ENCODE results near the gene GET4.
"Not testable (repeated sequence)": the region's sequence is repeated elsewhere in the genome, so short reads cannot be mapped to it uniquely, and the experiment has no call there.

GET4 gene

DNA sequence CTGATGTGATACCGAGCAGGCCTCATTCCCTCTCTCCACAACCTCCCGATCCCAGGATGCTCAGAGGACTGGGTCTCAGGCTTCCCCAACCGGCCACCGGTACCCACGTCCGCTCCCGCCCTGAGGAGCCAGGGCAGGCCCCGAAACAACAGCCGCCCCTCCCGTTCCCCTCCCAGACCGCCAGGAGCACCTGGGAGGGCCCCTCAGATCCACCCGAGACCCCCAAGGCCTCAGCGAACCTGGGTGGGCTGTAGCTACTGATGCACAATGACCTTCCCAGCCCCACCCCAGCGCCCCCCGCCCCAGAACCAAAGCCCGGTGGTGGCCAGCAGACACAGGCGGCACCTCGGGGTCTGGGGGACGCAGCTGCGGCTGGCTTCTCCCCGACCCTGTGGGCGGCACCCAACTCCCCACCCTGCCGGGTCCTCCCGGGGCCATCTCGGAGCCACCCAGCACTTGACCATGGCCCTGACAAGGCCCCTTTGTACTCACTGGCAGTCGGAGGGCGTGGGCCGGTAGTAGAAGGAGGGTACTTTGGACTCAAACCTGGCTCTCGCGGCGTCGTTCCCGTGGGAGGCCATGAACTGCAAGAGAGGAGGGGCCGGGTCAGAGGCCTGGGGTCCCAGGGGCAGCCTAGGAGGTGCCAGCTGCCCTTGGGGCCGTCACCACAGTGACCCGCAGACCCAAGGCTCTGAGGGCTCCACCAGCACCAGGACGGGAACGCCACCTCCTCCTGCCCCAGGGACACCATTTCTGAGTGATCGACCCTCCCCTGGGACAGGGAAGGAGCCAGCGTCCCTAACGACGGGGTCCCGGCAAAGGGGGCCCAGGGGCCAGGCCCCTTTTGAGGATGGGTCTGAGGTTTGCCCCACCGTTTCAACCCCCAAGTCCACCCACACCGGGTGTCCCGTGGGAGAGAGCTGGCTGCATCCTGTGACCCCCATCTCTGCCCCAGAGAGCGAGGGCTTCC lies 50.0 kb downstream of the GET4 start:
- DNase-seq (ENCODE audit: low spot score), result no peak

DNA sequence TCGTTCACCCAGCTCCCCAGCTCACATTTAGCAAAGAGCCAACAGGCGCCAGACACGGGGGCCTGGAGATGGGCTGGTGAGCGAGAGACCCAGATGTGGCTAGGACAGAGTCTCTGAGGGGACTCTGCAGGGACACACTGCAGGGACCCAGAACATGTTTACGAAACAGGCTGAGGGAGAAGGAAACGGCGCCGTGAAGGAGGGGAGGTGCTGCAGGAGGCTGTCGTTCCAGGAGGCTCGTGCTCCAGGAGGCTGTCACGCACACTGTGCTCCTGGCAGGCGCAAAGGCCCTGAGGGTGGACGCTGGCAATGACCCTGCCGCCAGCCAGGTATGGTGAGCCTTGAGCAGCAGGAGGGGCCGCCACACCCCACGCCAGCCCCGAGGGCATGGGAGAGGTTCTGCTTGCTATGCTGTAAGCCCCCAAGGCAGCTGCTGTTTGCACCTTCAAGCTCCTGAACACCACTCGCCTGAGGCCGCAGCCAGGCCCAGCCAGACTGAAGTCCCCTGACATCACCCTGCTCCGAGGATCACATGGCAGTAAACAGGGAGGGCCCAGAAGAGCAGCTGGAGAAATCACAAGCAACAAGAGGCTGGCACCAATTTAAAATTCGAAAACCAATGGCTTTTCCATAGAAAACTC lies 50.8 kb downstream of the GET4 start:
- DNase-seq (ENCODE audit: low spot score), result no peak

GRCh38 chr7:929311-929711 lies 53.0 kb downstream of the GET4 start:
- no peak for DNase-seq (ENCODE audit: low spot score)

GRCh38 chr7:930975-931758 lies 54.8 kb downstream of the GET4 start:
- no peak for DNase-seq (ENCODE audit: low spot score)

DNA sequence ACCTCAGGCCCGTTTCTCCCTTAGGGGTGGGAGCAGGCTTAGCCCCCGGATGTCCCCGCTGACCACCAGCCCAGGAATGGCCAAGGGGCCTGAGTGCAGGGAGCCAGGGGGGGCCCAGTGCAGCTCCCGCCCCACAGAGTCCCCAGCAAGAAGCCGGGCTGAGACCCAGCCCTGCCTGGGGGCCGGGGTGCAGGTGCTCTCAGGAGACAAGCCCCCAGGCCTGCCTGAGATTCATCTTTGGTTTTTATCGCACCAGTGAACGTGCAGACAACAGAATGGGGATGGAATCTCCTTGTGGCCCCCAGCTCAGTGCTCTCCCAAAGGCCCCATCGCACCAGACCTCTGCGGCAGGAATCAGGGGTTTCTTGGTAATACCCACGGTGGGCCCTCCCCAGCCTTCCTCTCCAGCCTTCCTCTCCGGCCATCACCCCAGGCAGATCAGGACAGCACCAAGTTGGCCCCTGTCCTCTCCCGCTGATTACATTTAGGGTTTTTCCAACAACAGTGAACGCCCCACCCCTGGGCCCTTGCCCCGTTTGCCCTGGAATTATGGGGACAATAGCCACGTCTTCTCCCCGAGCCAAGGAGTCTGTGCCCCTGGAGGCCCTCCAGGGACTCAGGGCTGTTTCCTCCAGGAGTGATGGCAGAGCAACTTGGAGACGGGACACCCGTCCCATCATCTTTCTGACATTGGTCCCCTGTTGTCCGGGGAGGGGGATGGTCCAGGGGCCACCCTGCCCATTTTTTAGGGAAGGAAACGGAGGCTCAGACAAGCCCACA lies 55.7 kb downstream of the GET4 start:
- no peak for DNase-seq (ENCODE audit: low spot score)

GRCh38 chr7:932651-932975 lies 56.3 kb downstream of the GET4 start:
- DNase-seq (ENCODE audit: low spot score), result no peak

DNA sequence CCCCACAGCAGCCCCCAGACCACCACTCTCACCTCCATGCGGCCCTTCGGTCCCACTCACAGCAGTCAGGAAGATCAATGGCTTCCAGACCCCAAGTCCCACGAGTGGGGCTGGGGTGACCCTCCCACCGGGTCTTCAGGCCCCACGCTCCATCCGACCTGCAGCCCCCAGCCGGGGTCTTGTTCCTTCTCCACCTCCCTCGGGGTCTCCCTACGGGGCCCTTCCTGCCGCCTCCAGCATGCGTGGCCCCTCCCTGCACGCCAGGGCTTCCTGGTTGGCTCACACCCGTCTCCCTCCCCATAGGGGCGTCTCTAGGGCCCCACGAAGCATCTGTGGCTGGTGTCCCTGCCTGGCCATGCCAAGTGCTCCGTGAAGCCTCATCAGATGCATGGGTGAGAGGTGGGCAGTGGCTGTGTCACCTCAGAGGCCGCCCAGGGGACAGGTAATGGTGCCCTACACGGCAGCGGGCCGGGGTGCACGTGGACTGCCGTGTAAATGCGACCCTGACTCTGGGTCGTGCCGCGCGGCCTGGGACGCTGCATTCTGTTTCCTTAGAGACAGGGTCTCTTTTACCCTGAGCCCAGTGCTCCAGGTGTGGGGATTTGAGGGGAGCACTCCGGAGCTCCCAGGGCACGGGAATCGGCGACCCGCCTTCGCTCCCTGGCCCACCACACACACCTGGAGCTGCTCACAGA lies 58.3 kb downstream of the GET4 start:
- no peak for DNase-seq (ENCODE audit: low spot score)

DNA sequence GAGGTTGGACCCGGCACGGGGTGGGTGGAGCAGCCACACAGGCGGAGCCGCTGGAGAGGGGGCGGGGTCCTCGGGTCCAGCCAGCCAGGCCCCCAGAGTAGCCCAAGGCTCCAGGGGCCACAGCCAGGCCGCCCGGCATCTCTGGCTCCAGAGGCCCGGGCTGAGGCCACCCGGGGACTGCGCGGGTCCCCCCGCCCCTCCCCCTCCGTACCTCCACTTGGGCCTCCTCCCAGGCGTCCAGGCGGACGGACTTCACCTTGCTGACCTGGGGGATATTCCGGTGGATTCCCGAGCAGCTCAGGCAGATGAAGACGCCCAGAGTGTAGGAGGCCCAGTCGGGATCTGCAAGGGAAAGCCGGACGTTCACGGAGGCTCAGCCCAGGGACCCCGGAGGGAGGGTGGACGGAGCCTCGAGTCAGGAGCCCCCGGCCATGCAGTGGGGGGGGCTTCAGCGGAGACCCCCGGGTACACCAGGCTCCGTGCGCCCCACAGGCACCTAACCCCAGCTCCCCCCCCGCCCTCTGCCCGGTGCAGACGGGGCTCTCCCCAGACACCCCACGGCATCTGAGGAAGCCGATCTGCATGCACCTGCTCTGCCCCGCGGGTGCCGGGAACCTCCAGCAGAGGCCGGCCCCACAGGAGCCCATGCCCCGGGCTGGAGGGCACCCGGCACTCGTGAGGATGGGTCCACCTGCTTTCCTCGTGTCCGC lies 59.0 kb downstream of the GET4 start:
- no peak for DNase-seq (ENCODE audit: low spot score)

DNA sequence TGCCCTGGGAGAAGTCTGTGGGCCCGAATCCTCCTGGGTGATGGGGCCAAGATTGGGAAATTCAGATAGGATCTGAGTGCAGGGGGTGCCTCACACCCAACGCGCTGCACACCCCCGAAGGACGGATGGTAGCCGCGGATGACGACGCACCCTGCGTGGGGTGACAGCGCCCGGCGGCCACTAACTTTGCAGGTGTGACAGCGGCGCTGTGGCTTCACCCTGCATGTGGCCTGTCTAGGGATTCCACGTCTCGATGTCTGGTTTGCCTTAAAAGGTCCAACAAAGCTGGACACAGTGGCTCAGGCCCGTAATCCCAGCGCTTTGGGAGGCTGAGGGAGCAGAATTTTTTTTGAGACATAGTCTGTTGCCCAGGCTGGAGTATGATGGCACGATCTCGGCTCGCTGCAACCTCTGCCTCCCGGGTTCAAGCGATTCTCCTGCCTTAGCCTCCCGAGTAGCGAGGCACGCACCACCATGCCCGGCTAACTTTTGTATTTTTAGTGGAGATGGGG lies 59.6 kb downstream of the GET4 start:
- DNase-seq (ENCODE audit: low spot score), result no peak

DNA sequence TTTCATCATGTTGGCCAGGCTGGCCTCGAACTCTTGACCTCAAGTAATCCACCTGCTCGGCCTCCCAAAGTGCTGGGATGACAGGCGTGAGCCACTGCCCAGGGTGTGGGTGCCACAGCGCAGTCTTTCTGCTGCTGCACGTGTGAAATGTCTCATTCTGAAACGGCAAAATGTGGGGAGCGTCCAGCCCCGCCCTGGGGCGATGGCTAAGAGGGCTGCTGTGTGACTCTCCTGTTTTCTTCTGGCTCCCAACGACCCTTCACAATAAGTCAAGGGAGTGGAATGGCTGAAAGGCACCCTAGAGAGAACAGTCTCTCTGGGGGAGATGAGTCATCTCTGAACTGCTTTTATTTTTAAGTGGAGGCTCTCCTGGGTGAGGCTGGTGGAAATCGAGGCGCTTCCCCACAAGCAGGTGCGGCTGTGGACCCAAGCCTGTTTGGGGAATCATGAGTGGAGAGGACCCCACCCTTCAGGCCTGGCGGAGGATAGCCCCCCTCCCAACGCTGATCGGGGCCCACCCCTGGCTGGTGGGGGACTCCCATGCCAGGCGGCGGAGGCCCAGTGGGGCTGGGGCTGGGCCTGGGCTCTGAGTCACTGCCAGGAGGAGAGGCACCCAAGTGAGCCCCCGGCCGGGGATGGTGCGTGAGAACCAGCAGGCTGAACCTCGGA lies 60.2 kb downstream of the GET4 start:
- DNase-seq (ENCODE audit: low spot score), result no peak

DNA sequence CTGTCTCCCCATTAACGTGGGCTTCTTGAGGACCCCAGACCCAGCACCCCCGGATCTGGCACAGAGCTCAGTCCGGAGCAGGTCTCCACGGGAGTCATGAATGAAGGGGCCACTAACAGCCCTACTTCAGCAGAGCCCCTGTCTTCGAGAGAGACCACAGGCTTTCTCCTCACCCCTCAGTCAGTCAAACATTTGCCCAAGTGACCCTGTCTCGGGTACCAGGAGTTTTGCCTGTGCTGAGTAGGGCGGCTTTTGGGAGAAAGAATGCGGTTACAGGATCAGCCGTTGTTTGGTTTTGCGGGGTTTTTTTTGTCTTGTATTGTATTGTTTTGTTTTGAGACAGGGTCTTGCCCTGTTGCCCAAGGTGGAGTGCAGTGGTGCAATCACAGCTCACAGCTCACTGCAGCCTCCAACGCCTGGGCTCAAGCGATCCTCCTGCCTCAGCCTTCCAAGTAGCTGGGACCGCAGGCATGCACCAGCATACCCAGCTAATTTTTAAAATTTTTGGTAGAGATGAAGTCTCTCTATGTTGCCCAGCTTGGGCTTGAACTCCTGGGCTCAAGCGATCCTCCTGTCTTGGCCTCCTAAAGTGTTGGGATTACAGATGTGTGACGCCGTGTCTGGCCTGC lies 61.6 kb downstream of the GET4 start:
- DNase-seq (ENCODE audit: low spot score), result no peak

- DNase-seq (ENCODE audit: low spot score), result no peak
Measured at GRCh38 chr7:938546-939185, 62.3 kb downstream of the GET4 start.

GRCh38 chr7:939843-940242 lies 63.5 kb downstream of the GET4 start:
- DNase-seq (ENCODE audit: low spot score), result no peak

GRCh38 chr7:940599-941408 lies 64.5 kb downstream of the GET4 start:
- DNase-seq (ENCODE audit: low spot score), result no peak

DNA sequence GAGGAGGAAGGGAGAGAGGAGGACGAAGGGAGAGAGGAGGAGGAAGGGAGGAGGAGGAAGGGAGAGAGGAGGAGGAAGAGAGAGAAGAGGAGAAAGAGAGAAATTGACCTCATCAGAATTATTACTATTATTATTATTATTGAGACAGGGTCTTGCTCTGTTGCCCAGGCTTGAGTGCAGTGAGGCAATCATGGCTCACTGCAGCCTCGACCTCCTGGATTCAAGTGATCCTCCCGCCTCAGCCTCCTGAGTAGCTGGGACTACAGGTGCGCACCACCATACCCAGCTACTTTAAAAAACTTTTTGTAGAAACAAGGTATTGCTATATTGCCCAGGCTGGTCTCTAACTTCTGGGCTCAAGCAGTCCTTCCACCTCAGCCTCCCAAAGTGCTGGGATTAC lies 67.4 kb downstream of the GET4 start:
- not testable (repeated sequence) for DNase-seq (ENCODE audit: low spot score)

GRCh38 chr7:944744-945143 lies 68.4 kb downstream of the GET4 start:
- DNase-seq (ENCODE audit: low spot score), result no peak

DNA sequence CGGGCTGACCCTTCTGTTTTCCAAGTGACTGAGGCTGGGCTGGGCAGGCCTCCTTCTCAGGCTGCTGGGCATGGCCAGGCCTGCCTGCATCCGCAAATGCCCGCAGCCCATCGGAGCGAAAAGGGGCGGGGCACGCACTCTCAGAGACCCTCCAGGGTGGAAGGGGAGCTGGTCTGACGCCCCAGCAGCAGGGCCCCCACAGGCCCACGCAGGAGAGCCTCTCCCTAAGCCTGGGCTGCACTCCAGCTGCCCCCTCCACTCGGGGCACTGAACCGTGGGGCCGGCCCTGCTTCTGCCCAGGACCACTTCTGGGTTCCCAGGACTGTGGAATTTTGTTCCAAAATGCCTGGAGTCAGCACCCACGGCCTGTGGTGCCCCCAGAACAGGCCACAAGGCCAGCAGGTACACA lies 68.8 kb downstream of the GET4 start:
- no peak for DNase-seq (ENCODE audit: low spot score)
